ENCODE measurements around the gene CDC6.
A peak's percentile ranks its signal among the peaks of the same experiment; 100 is the strongest.

CDC6 gene

DNA sequence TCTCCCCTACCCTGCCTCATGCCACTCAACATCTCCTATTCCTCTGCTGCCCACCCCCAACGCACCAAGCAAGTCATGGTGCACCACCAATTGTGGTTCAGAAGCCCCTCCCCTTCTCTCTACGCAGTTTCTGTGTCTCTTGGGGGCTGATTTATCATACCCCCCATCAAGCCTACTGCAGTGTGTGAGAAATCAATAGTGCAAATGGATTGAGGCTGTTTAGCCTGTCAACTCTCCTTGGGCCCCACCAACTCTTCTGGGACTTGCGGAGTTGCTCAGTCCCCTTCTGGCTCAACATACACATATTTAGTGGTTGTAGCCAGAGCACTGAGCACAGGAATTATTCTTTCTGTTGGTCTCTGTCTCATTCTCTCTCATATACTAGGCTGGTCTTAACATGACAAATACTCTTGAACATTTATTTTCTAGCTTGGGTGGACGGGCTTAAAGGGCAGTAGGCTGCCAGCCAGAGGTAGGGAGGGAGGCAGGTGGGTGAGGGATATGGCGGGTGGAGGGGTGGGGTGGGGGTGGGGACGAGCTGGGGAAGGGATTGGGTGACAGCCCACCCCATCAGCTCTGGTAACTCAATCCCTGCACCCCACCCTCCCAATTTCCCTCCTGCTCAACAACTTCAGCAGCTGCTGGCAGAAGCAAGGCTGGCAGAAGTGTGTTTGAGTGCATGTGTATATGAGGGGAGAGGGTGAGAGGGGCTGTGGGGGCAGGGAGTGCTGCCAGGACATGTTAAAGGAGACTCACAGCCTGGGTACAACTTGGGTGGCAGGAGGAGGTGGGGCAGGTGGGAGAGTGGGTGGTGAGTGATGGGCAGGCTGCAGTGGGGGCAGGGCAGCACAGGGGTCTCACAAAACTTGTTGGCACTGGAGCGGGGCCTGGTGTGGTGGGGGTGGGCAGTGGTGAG is 26.2 kb downstream of the CDC6 start:
- peak overlapping the region; percentile 39 for H3K27ac ChIP-seq
- no peak for TF ChIP-seq ZFX (IDR thresholded peaks at IDR 0.05)
- TF ChIP-seq, protein P1, sequence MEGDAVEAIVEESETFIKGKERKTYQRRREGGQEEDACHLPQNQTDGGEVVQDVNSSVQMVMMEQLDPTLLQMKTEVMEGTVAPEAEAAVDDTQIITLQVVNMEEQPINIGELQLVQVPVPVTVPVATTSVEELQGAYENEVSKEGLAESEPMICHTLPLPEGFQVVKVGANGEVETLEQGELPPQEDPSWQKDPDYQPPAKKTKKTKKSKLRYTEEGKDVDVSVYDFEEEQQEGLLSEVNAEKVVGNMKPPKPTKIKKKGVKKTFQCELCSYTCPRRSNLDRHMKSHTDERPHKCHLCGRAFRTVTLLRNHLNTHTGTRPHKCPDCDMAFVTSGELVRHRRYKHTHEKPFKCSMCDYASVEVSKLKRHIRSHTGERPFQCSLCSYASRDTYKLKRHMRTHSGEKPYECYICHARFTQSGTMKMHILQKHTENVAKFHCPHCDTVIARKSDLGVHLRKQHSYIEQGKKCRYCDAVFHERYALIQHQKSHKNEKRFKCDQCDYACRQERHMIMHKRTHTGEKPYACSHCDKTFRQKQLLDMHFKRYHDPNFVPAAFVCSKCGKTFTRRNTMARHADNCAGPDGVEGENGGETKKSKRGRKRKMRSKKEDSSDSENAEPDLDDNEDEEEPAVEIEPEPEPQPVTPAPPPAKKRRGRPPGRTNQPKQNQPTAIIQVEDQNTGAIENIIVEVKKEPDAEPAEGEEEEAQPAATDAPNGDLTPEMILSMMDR (conservative IDR thresholded peaks at IDR 0.05), result no peak

- H3K27ac ChIP-seq, result peak overlapping the region; percentile 39
- TF ChIP-seq, protein P1 (conservative IDR thresholded peaks at IDR 0.05), result no peak
- TF ChIP-seq ZFX (IDR thresholded peaks at IDR 0.05), result no peak
These were observed 26.9 kb downstream of the CDC6 start for GRCh38 chr17:40314584-40314956.

DNA sequence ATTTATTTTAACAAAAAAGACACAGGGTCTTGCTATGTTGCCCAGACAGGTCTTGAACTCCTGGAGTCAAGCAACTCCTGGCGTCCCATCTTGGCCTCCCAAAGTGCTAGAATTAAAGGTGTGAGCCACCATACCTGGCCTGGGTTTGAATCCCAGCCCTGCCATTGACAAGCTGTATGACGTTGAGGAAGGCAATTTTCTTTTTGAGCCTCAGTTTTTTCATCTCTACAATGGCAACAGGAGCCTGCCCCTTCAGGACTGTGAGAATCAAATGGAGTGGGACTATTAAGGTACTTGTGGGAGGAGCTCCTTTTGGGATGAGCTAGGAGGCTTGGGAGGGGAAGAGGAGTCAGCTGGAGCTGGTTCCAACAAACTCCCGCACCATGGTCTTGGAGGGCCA is 27.5 kb downstream of the CDC6 start:
- TF ChIP-seq, protein P1 (conservative IDR thresholded peaks at IDR 0.05), result no peak
- TF ChIP-seq ZFX (IDR thresholded peaks at IDR 0.05), result no peak
- H3K27ac ChIP-seq, result no peak overlapping the region

GRCh38 chr17:40315678-40316570 is 28.2 kb downstream of the CDC6 start:
- H3K27ac ChIP-seq, result peak overlapping the region; percentile 84; the same call in 1 of the 2 replicates
- TF ChIP-seq ZFX (IDR thresholded peaks at IDR 0.05), result no peak
- TF ChIP-seq, protein P1 (conservative IDR thresholded peaks at IDR 0.05), result no peak

- TF ChIP-seq, protein P1 (conservative IDR thresholded peaks at IDR 0.05), result no peak
- no peak for TF ChIP-seq ZFX (IDR thresholded peaks at IDR 0.05)
- H3K27ac ChIP-seq, result peak overlapping the region; percentile 84
These were observed 29.1 kb downstream of the CDC6 start for GRCh38 chr17:40316571-40317344.

DNA sequence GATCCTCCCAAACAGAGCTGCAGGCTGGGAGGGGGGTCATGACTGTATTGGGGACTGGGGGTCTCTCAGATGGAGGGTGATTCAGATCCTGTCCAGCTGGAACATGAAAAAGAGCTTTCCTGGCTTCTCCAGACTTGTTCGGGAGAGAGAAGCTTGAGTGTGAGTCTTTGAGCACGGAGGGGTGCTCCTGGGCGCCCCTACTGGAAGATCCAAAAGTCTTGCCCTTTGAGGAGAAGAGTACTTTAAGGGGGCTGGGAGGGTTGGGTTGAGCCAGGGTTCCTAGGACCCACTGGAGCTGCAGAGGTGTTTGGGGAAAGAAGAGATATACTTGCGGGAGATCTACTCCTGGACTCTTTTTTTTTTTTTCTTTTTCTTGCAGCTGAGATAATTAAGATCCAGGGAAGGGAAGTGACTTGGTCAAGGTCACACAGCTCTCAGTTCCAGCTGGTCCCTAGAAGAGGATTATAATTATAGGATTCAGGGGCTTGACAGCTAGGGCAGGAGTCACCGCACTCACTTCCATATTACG is 29.7 kb downstream of the CDC6 start:
- no peak for TF ChIP-seq ZFX (IDR thresholded peaks at IDR 0.05)
- TF ChIP-seq, protein P1 (conservative IDR thresholded peaks at IDR 0.05), result no peak; the same call in 1 of the 2 replicates
- H3K27ac ChIP-seq, result peak overlapping the region; percentile 84
